ENCODE data around the gene PITPNM3. TPM values are rescaled to one million over a fixed set of nuclear protein-coding genes. Genes with fewer than 3 reads are reported as not detected.

PITPNM3 gene
- total RNA-seq, 4 donors from 2014 or later = 23.3 to 87.7 (median 47.8) TPM

DNA sequence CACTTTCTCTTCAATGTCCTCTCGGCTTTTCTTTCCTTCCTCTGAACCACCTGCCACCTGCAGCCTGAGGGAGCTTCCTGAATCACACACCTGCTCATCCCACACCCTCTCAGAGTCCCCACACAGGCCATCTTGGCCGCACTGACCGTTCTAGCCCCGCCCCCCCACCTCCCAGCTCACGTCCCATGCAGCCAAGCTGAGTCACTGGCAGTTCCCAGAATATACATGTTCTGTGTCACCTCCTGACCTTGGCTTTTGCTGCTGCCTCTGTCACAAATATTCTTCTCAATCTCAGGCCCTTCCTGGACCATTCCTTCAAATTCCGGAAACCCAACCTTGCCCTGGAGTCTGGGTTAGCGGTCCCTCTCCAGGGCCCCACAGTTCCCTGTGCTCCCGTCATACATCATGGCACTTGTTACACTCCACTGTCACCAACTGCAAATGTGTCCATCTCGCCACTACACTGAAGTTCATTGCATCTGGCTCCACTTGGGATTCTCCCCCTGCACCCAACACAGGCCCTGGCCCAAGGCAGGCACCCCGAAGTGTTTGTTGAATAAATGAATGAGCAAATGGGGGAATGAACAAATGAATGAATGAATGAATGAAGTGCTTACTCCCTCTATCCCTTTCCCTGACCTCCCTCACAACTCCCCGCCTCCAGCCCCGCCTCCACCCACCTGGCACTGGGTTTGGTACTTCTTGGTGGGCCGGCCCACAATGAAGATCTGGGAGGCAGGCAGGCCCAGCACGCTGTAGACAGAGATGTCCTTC lies 99.3 kb downstream of the PITPNM3 start:
- Histone ChIP-seq H3K36me3 (peaks cover 0 to 45% of the 10 kb centered on the region in 2 donors), H3K27ac (no peak overlapping the region), H3K27me3 (peaks cover 5% of the 10 kb centered on the region), H3K4me1 (peaks cover 0 to 31% (median 0%) of the 10 kb centered on the region in 3 donors), H3K9me3 (no peaks in the 10 kb centered on the region), H3K4me3 (no peak overlapping the region)
- 48 to 78% methylated on average over 8 to 11 of the region's 14 CpGs for WGBS, 2 donors (ENCODE audit: low coverage in 1 of 2)
- peak; percentile 35 for ATAC-seq
- TF ChIP-seq POLR2AphosphoS5 (IDR thresholded peaks at IDR 0.05) = peak; percentile 43
- TF ChIP-seq, protein P1, sequence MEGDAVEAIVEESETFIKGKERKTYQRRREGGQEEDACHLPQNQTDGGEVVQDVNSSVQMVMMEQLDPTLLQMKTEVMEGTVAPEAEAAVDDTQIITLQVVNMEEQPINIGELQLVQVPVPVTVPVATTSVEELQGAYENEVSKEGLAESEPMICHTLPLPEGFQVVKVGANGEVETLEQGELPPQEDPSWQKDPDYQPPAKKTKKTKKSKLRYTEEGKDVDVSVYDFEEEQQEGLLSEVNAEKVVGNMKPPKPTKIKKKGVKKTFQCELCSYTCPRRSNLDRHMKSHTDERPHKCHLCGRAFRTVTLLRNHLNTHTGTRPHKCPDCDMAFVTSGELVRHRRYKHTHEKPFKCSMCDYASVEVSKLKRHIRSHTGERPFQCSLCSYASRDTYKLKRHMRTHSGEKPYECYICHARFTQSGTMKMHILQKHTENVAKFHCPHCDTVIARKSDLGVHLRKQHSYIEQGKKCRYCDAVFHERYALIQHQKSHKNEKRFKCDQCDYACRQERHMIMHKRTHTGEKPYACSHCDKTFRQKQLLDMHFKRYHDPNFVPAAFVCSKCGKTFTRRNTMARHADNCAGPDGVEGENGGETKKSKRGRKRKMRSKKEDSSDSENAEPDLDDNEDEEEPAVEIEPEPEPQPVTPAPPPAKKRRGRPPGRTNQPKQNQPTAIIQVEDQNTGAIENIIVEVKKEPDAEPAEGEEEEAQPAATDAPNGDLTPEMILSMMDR (IDR thresholded peaks at IDR 0.05) = no peak

DNA sequence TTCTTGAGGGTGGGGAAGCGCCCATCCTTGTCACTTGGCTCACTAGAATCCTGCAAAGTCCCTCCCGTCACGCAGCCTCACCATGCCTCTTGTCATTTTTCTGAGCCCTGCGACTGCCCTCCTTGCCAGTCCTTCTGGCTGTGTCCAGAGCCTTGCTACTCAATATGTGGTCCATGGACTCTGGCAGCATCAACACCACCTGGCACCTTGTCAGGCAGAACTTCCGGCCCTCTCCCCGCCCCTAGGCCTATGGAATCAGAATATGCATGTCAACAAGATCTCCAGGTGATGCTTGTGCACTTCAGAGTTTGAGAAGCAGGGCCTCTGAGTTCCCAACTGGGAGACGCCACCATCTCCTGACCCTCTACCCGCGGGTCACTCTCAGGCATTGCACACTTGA lies 100.0 kb downstream of the PITPNM3 start:
- Histone ChIP-seq H3K27ac (no peak overlapping the region), H3K27me3 (peaks cover 5% of the 10 kb centered on the region), H3K36me3 (peaks cover 0 to 40% of the 10 kb centered on the region in 2 donors), H3K4me3 (no peak overlapping the region), H3K9me3 (no peaks in the 10 kb centered on the region), H3K4me1 (peaks cover 0 to 31% (median 0%) of the 10 kb centered on the region in 3 donors)
- WGBS, 2 donors (ENCODE audit: low coverage in 1 of 2) = 85% methylated on average over 4 of the region's 9 CpGs; no CpG with 5 or more reads in 1 of the 2 donors
- TF ChIP-seq POLR2AphosphoS5 (IDR thresholded peaks at IDR 0.05) (no peak), EP300 (IDR thresholded peaks at IDR 0.05) (no peak), POLR2A (IDR thresholded peaks at IDR 0.05) (no peak)
- TF ChIP-seq, protein P1 (IDR thresholded peaks at IDR 0.05) = no peak
- ATAC-seq = no peak

DNA sequence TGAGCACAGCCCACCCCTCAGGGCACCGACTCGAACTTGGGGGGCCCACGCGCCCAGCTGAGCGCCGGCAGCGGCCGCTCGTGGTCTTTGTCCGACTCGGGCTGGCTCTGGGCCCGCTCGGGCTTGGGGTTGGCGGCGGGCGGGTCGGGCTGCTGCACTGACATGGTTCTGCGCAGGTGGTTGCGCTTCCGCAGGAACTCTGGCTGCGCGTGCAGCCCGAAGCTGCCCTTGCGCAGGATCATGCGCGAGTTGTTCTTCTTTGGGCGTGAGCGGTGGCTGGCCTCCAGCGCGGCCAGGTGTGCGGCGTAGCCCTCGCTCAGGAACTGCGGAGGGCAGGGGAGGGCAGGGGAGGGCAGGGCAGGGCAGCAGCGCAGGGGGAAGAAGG lies 101.0 kb downstream of the PITPNM3 start:
- H3K27me3 ChIP-seq = peaks cover 5% of the 10 kb centered on the region
- H3K27ac ChIP-seq = peak overlapping the region in 2 of 4 donors; percentile 19 to 27
- TF ChIP-seq, protein P1 (IDR thresholded peaks at IDR 0.05) = no peak
- no peak for TF ChIP-seq POLR2A (IDR thresholded peaks at IDR 0.05)
- peak; percentile 26 for ATAC-seq
- H3K9me3 ChIP-seq = no peaks in the 10 kb centered on the region
- H3K4me1 ChIP-seq = peaks cover 0 to 31% (median 0%) of the 10 kb centered on the region in 3 donors
- peaks cover 0 to 30% of the 10 kb centered on the region in 2 donors for H3K36me3 ChIP-seq
- no CpG with 5 or more reads among the region's 35 CpGs for WGBS, 2 donors (ENCODE audit: low coverage in 1 of 2)
- H3K4me3 ChIP-seq = peak overlapping the region in 1 of 2 donors; percentile 12

DNA sequence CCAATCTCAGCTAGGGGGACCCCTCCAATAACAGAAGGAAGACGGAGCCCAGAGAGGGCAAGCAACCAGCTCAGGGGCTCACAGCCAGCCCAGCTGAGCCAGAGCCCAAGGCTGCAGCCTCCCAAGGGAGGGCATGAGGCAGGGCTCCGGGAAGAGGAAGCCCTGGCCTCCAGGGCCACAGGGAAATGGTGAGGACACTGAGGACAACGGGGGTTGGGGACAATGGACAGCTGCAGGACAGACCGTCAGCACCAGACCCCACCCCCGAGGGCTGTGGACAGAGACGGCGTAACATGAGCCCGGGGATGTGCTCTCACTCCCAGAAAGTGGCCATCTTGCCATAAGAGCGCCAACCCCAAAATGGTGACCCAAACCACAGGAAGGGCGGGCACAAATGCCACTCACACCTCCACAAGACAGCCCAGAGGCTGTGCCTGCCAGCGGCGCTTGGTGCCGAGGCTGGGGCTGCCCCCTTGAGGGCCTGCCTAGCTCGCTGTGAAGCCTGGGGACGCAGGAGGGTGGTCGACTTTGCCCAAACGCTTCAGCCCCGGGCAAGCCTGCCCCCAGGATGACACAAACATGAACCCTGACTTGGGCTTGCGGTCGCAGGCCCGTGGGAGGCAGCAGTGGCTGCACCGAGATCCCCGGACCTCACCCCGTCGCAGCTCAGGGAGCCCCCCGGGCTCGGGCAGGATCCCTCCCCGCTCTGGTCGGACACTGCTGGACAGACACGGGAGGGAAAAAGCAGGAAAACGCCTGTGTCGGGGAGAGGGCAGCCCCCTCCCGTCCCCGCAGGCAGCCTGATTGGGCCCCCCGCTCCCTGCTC lies 101.6 kb downstream of the PITPNM3 start:
- Histone ChIP-seq H3K36me3 (peaks cover 0 to 25% of the 10 kb centered on the region in 2 donors), H3K4me1 (peaks cover 0 to 31% (median 0%) of the 10 kb centered on the region in 3 donors), H3K27ac (peak overlapping the region in 2 of 4 donors; percentile 19 to 27), H3K4me3 (peak overlapping the region in 1 of 2 donors; percentile 12), H3K9me3 (no peaks in the 10 kb centered on the region), H3K27me3 (peaks cover 5% of the 10 kb centered on the region)
- TF ChIP-seq POLR2A (IDR thresholded peaks at IDR 0.05) = no peak
- TF ChIP-seq POLR2AphosphoS5 (IDR thresholded peaks at IDR 0.05) = no peak
- no peak for TF ChIP-seq EP300 (IDR thresholded peaks at IDR 0.05)
- TF ChIP-seq, protein P1 (IDR thresholded peaks at IDR 0.05) = no peak
- ATAC-seq = no peak
- WGBS, 2 donors (ENCODE audit: low coverage in 1 of 2) = 47% methylated on average over 3 of the region's 35 CpGs; no CpG with 5 or more reads in 1 of the 2 donors

Data from gastroesophageal sphincter (tissue), 4 donors.